Tibial nerve (tissue), 4 donors: Measurements from ENCODE around the gene SCGB3A2.

ENCODE experiments used
- EP300 ChIP-seq, 2 donors: sonication (generic); formaldehyde crosslinking; IDR thresholded peaks; one replicate each; pipeline ENCODE4 v1.6.1; 2017; ENCODE audit warnings: antibody characterized with exemption in 2 of 2, mild to moderate bottlenecking in 1 of 2
- POLR2A ChIP-seq, 2 donors: fragments of 450-650 bp; IDR thresholded peaks; one replicate each; pipeline ENCODE4 v1.6.1; 2017; ENCODE audit warnings: antibody characterized with exemption in 2 of 2, mild to moderate bottlenecking in 2 of 2, moderate library complexity in 2 of 2
- TF ChIP-seq, protein P1 (sequence below), 5 experiments: fragments of 200-600 bp in 3 of 5; fragments of 450-650 bp in 2 of 5; sonication (generic) in 3 of 5; IDR thresholded peaks; one replicate each; pipeline ENCODE4 v1.5.1; 2016 to 2019; ENCODE audit warnings: antibody characterized with exemption in 5 of 5, mild to moderate bottlenecking in 3 of 5, moderate library complexity in 2 of 5

DNA sequence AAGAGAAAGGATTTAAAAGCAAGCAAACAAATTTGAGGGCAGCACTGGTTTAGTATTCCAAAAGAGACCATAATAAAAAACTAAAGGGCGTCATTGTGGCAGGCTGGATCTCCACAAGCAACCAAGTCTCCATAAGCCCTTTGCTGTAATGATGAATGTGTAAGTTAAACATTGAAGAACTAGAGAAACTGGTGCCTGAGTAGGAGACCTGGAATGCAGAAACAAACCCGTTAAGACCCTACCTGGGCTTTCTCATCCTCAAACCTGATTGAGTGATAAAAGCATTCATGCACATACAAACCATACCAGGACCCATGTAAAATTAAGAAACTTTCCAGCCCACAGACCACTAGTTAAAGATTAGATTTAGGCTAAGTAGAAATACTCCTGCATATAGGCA is 1.9 kb upstream of the SCGB3A2 start:
- TF ChIP-seq, protein P1, sequence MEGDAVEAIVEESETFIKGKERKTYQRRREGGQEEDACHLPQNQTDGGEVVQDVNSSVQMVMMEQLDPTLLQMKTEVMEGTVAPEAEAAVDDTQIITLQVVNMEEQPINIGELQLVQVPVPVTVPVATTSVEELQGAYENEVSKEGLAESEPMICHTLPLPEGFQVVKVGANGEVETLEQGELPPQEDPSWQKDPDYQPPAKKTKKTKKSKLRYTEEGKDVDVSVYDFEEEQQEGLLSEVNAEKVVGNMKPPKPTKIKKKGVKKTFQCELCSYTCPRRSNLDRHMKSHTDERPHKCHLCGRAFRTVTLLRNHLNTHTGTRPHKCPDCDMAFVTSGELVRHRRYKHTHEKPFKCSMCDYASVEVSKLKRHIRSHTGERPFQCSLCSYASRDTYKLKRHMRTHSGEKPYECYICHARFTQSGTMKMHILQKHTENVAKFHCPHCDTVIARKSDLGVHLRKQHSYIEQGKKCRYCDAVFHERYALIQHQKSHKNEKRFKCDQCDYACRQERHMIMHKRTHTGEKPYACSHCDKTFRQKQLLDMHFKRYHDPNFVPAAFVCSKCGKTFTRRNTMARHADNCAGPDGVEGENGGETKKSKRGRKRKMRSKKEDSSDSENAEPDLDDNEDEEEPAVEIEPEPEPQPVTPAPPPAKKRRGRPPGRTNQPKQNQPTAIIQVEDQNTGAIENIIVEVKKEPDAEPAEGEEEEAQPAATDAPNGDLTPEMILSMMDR (IDR thresholded peaks at IDR 0.05) = no peak
- TF ChIP-seq EP300 (IDR thresholded peaks at IDR 0.05) = no peak
- no peak for TF ChIP-seq POLR2A (IDR thresholded peaks at IDR 0.05)
